Colonic mucosa (tissue), 4 donors: ENCODE measurements around the gene KCNK16. TPM values are rescaled to one million over a fixed set of nuclear protein-coding genes. Genes with fewer than 3 reads are reported as not detected.

Experiments
- DNase-seq: peaks from one replicate; pipeline ENCODE4 v3.0.0-alpha.2; 2020
- H3K27ac ChIP-seq: fragments of 200-600 bp; one replicate; pipeline ENCODE4 v1.8.0; 2021
- H3K27me3 ChIP-seq: fragments of 200-600 bp; one replicate; pipeline ENCODE4 v1.8.0; 2021
- H3K36me3 ChIP-seq: fragments of 200-600 bp; one replicate; pipeline ENCODE4 v1.8.0; 2021
- H3K4me1 ChIP-seq: fragments of 200-600 bp; one replicate; pipeline ENCODE4 v1.8.0; 2021; ENCODE audit warnings: mild to moderate bottlenecking
- H3K4me3 ChIP-seq: fragments of 200-600 bp; one replicate; pipeline ENCODE4 v1.8.0; 2021
- H3K9ac ChIP-seq, 2 donors: one replicate each; pipeline ENCODE4 v1.7.0; 2013; ENCODE audit warnings: control low read depth in 2 of 2, low read depth in 2 of 2, low read length in 2 of 2
- H3K9me3 ChIP-seq: fragments of 200-600 bp; one replicate; pipeline ENCODE4 v1.8.0; 2021
- CTCF ChIP-seq: fragments of 200-600 bp; IDR thresholded peaks from one replicate; pipeline ENCODE4 v1.8.0; 2022; ENCODE audit warnings: antibody characterized with exemption, mild to moderate bottlenecking
- intact Hi-C: fragments of 100-400 bp; cut with DNase I; formaldehyde crosslinking; loops from one replicate; pipeline ENCODE4 v1.14.1; 2022
- total RNA-seq, 2 donors: library from RNA; stranded (reverse); fragmentation: NEBNext Ultra II Directional in 1 of 2; extraction: Animal tissue kit (Norgen Biotek cat#: 25700) in 1 of 2; gene quantifications; one replicate each; pipeline ENCODE4 v1.2.1, GENCODE V29; 2021
- donor health status: healthy.
- donor health status: DM: no; HTN: no; CAD: no.
- donor health status: DM: no; HTN: no; CAD: no.

Gene KCNK16
- total RNA-seq, 2 donors from 2014 or later: not detected

GRCh38 chr6:39321761-39322160 lies 741 bp downstream of the KCNK16 start:
- intact Hi-C loops: no loop called here
- H3K36me3 ChIP-seq: no peaks in the 10 kb centered on the region
- no peak overlapping the region for H3K27ac ChIP-seq
- H3K4me1 ChIP-seq: no peaks in the 10 kb centered on the region
- no peak for TF ChIP-seq CTCF
- no peak overlapping the region for H3K9ac ChIP-seq
- DNase-seq: no peak
- H3K4me3 ChIP-seq: no peak overlapping the region
- no peaks in the 10 kb centered on the region for H3K27me3 ChIP-seq
- no peaks in the 10 kb centered on the region for H3K9me3 ChIP-seq

- Histone ChIP-seq H3K36me3 (no peaks in the 10 kb centered on the region), H3K27me3 (no peaks in the 10 kb centered on the region), H3K27ac (no peak overlapping the region), H3K9me3 (no peaks in the 10 kb centered on the region), H3K4me3 (no peak overlapping the region), H3K9ac (no peak overlapping the region), H3K4me1 (no peaks in the 10 kb centered on the region)
- no peak for DNase-seq
- intact Hi-C loops: no loop called here
- no peak for TF ChIP-seq CTCF
Measured at GRCh38 chr6:39320363-39320984, 2.0 kb downstream of the KCNK16 start.

- Histone ChIP-seq H3K36me3 (no peaks in the 10 kb centered on the region), H3K4me3 (no peak overlapping the region), H3K27me3 (peaks cover 1% of the 10 kb centered on the region), H3K27ac (no peak overlapping the region), H3K9ac (no peak overlapping the region), H3K9me3 (no peaks in the 10 kb centered on the region), H3K4me1 (no peaks in the 10 kb centered on the region)
- no peak for DNase-seq
- no peak for TF ChIP-seq CTCF
- intact Hi-C loops: loop anchor here (10.0 kb wide), 1 partner anchor 345 kb away; no protein-coding TSS in a partner anchor
Measured at GRCh38 chr6:39319621-39320362, 2.7 kb downstream of the KCNK16 start.

GRCh38 chr6:39317256-39317655 lies 5.2 kb downstream of the KCNK16 start:
- TF ChIP-seq CTCF: no peak

GRCh38 chr6:39314273-39314795 lies 8.2 kb downstream of the KCNK16 start, which contains the start of gene KCNK17:
TSS of gene KCNK17 (minus strand) at chr6:39314419. CDS start at chr6:39314320, 99 bp downstream.
- no peaks in the 10 kb centered on the region for H3K9me3 ChIP-seq
- H3K4me3 ChIP-seq: peak within 1 kb of the TSS; percentile 9
- no peak for DNase-seq
- peaks cover 25% of the 10 kb centered on the region for H3K27me3 ChIP-seq
- H3K9ac ChIP-seq: no peak within 1 kb of the TSS
- H3K4me1 ChIP-seq: peaks cover 11% of the 10 kb centered on the region
- intact Hi-C loops: loop anchor here (5.0 to 10.0 kb wide), 2 partner anchors 340 to 442 kb away; no protein-coding TSS in a partner anchor
- no peaks in the 10 kb centered on the region for H3K36me3 ChIP-seq
- TF ChIP-seq CTCF: no peak
- H3K27ac ChIP-seq: no peak within 1 kb of the TSS

More at GRCh38 chr6:39317256-39317655, 5.2 kb downstream of the KCNK16 start:
- Histone ChIP-seq H3K36me3 (no peaks in the 10 kb centered on the region), H3K27ac (no peak overlapping the region), H3K9ac (no peak overlapping the region), H3K4me1 (peaks cover 11% of the 10 kb centered on the region), H3K4me3 (no peak overlapping the region), H3K9me3 (no peaks in the 10 kb centered on the region), H3K27me3 (peaks cover 25% of the 10 kb centered on the region)
- intact Hi-C loops: loop anchor here (10.0 kb wide), 1 partner anchor 342 kb away; no protein-coding TSS in a partner anchor
- no peak for DNase-seq
